Hematopoietic multipotent progenitor cell treated with erythropoietin and hydrocortisone succinate and interleukin-3 and kit ligand, for 8 days (in vitro differentiated cells): Measurements from ENCODE around the gene SAMD1.
"Not testable (repeated sequence)": the region's sequence is repeated elsewhere in the genome, so short reads cannot be mapped to it uniquely, and the experiment has no call there.

Source experiments
- DNase-seq: peaks from one replicate; pipeline ENCODE4 v3.0.0-alpha.2; 2015

SAMD1 gene

GRCh38 chr19:14059093-14059480, 31.5 kb downstream of the SAMD1 start:
- DNase-seq = peak; percentile 34

GRCh38 chr19:14058182-14059092, 32.1 kb downstream of the SAMD1 start:
- DNase-seq = no peak

- DNase-seq = no peak
Observed at GRCh38 chr19:14056741-14057356, 33.7 kb downstream of the SAMD1 start.

GRCh38 chr19:14056069-14056666, 34.4 kb downstream of the SAMD1 start:
- DNase-seq = no peak

GRCh38 chr19:14055396-14055795, 35.2 kb downstream of the SAMD1 start:
- DNase-seq = no peak

- DNase-seq = no peak
Observed at GRCh38 chr19:14054721-14055120, 35.8 kb downstream of the SAMD1 start.

- no peak for DNase-seq
Observed at GRCh38 chr19:14054099-14054498, 36.5 kb downstream of the SAMD1 start.

GRCh38 chr19:14053500-14053899, 37.1 kb downstream of the SAMD1 start:
- DNase-seq = no peak

GRCh38 chr19:14053032-14053431, 37.5 kb downstream of the SAMD1 start:
- no peak for DNase-seq

- DNase-seq = no peak
Observed at GRCh38 chr19:14052470-14052869, 38.1 kb downstream of the SAMD1 start.

- no peak for DNase-seq
Observed at GRCh38 chr19:14051980-14052379, 38.6 kb downstream of the SAMD1 start.

- DNase-seq = not testable (repeated sequence)
Observed at GRCh38 chr19:14050961-14051360, 39.6 kb downstream of the SAMD1 start.

- DNase-seq = no peak
Observed at GRCh38 chr19:14050512-14050911, 40.0 kb downstream of the SAMD1 start.

- DNase-seq = peak; percentile 65
Observed at GRCh38 chr19:14048443-14049153, 42.0 kb downstream of the SAMD1 start.

- DNase-seq = not testable (repeated sequence)
Observed at GRCh38 chr19:14047866-14048265, 42.7 kb downstream of the SAMD1 start.

- DNase-seq = peak; percentile 83
Observed at GRCh38 chr19:14042659-14043608, 47.6 kb downstream of the SAMD1 start.

GRCh38 chr19:14039181-14039580, 51.4 kb downstream of the SAMD1 start:
- no peak for DNase-seq
